ENCODE measurements around the gene INAFM2.

The INAFM2 gene

GRCh38 chr15:40357723-40358470 is 34.4 kb downstream of the INAFM2 start, which contains the start of gene DISP2 (continued):
- TF ChIP-seq ZSCAN4 (tag by site-specific recombination; IDR thresholded peaks at IDR 0.05) (no peak), ZNF239 (tag by site-specific recombination; IDR thresholded peaks at IDR 0.05) (no peak), ZBTB11 (tag by site-specific recombination; conservative IDR thresholded peaks at IDR 0.05; ENCODE audit: low read depth) (peak; percentile 63), ZNF48 (tag by site-specific recombination; IDR thresholded peaks at IDR 0.05) (no peak)

- ChIA-PET CTCF (interaction anchor here (1.1 kb wide), 1 partner anchor 9 kb away, joined by 3 read pairs; no protein-coding TSS in a partner anchor), POLR2A (no interaction called here)
- no peak overlapping the region for H3K27ac ChIP-seq (ENCODE audit: extremely low read depth, low read depth, low read length)
- peak overlapping the region; percentile 48 for H3K4me3 ChIP-seq (ENCODE audit: low read depth, low read length)
- H3K36me3 ChIP-seq (ENCODE audit: control insufficient read depth in 2 of 2, insufficient read depth in 1 of 2, low read length in 2 of 2) = no peaks in the 10 kb centered on the region
- no peaks in the 10 kb centered on the region for H3K9me3 ChIP-seq (ENCODE audit: control insufficient read depth, insufficient read depth, low read depth, low read length)
- 0 out of 2 replicates have a peak, but pooled peaks cover 4% of the 10 kb centered on the region for H3K4me1 ChIP-seq (ENCODE audit: control insufficient read depth, insufficient read depth, low read length)
- peak; percentile 69 for TF ChIP-seq CTCF (tag by site-specific recombination; IDR thresholded peaks at IDR 0.05)
- TF ChIP-seq ZFHX2 (tag by site-specific recombination; conservative IDR thresholded peaks at IDR 0.05) = peak; percentile 45
- peak; percentile 95 for TF ChIP-seq GLIS1 (tag by site-specific recombination; IDR thresholded peaks at IDR 0.05)
- TF ChIP-seq ZNF600 (tag by site-specific recombination; IDR thresholded peaks at IDR 0.05) = peak; percentile 53
- no peak for TF ChIP-seq ZNF311 (tag by site-specific recombination; IDR thresholded peaks at IDR 0.05; ENCODE audit: borderline replicate concordance)
- TF ChIP-seq ZNF513 (tag by site-specific recombination; IDR thresholded peaks at IDR 0.05) = no peak
- TF ChIP-seq ZIC2 (tag by site-specific recombination; IDR thresholded peaks at IDR 0.05) = peak; percentile 84
- TF ChIP-seq, protein P1, sequence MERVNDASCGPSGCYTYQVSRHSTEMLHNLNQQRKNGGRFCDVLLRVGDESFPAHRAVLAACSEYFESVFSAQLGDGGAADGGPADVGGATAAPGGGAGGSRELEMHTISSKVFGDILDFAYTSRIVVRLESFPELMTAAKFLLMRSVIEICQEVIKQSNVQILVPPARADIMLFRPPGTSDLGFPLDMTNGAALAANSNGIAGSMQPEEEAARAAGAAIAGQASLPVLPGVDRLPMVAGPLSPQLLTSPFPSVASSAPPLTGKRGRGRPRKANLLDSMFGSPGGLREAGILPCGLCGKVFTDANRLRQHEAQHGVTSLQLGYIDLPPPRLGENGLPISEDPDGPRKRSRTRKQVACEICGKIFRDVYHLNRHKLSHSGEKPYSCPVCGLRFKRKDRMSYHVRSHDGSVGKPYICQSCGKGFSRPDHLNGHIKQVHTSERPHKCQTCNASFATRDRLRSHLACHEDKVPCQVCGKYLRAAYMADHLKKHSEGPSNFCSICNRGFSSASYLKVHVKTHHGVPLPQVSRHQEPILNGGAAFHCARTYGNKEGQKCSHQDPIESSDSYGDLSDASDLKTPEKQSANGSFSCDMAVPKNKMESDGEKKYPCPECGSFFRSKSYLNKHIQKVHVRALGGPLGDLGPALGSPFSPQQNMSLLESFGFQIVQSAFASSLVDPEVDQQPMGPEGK (tag by site-specific recombination; IDR thresholded peaks at IDR 0.05) = peak; percentile 36; the same call in 1 of the 2 replicates
- peak; percentile 80; the same call in 1 of the 2 replicates for TF ChIP-seq GLIS2 (tag by site-specific recombination; IDR thresholded peaks at IDR 0.05)
- TF ChIP-seq, protein P2, sequence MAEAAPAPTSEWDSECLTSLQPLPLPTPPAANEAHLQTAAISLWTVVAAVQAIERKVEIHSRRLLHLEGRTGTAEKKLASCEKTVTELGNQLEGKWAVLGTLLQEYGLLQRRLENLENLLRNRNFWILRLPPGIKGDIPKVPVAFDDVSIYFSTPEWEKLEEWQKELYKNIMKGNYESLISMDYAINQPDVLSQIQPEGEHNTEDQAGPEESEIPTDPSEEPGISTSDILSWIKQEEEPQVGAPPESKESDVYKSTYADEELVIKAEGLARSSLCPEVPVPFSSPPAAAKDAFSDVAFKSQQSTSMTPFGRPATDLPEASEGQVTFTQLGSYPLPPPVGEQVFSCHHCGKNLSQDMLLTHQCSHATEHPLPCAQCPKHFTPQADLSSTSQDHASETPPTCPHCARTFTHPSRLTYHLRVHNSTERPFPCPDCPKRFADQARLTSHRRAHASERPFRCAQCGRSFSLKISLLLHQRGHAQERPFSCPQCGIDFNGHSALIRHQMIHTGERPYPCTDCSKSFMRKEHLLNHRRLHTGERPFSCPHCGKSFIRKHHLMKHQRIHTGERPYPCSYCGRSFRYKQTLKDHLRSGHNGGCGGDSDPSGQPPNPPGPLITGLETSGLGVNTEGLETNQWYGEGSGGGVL (tag by site-specific recombination; IDR thresholded peaks at IDR 0.05) = peak; percentile 34; the same call in 1 of the 2 replicates
- TF ChIP-seq SP7 (tag by site-specific recombination; IDR thresholded peaks at IDR 0.05) = 0 out of 2 replicates have a peak, but pooled peaks have one; percentile 10
- peak; percentile 94 for TF ChIP-seq ZBTB48 (tag by site-specific recombination; IDR thresholded peaks at IDR 0.05)
- TF ChIP-seq KLF9 (tag by site-specific recombination; IDR thresholded peaks at IDR 0.05; ENCODE audit: low read depth) = peak; percentile 73
- TF ChIP-seq ZNF624 (tag by site-specific recombination; IDR thresholded peaks at IDR 0.05) = no peak
- TF ChIP-seq SP3 (tag by site-specific recombination; IDR thresholded peaks at IDR 0.05) = peak; percentile 52
- peak; percentile 61 for TF ChIP-seq ZNF335 (tag by site-specific recombination; conservative IDR thresholded peaks at IDR 0.05)
Observed at GRCh38 chr15:40358471-40359353, 35.2 kb downstream of the INAFM2 start.
